Articular chondrocyte of knee joint (primary cell): Measurements from ENCODE around the gene GAS2L3. TPM values are rescaled to one million over a fixed set of nuclear protein-coding genes. Genes with fewer than 3 reads are reported as not detected.

ENCODE experiments used
- small RNA-seq: library from RNA; depleted of rRNA; stranded (forward); fragments of <200 nt; gene quantifications from one replicate; pipeline ENCODE3, GENCODE V24; 2012
- total RNA-seq: library from RNA; depleted of rRNA; stranded (reverse); fragments of >200 nt; gene quantifications from 2 replicates; pipeline ENCODE4 v1.2.3, GENCODE V29; 2012

Gene GAS2L3
- 24.2 and 29.2 TPM in 2 replicates for total RNA-seq

DNA sequence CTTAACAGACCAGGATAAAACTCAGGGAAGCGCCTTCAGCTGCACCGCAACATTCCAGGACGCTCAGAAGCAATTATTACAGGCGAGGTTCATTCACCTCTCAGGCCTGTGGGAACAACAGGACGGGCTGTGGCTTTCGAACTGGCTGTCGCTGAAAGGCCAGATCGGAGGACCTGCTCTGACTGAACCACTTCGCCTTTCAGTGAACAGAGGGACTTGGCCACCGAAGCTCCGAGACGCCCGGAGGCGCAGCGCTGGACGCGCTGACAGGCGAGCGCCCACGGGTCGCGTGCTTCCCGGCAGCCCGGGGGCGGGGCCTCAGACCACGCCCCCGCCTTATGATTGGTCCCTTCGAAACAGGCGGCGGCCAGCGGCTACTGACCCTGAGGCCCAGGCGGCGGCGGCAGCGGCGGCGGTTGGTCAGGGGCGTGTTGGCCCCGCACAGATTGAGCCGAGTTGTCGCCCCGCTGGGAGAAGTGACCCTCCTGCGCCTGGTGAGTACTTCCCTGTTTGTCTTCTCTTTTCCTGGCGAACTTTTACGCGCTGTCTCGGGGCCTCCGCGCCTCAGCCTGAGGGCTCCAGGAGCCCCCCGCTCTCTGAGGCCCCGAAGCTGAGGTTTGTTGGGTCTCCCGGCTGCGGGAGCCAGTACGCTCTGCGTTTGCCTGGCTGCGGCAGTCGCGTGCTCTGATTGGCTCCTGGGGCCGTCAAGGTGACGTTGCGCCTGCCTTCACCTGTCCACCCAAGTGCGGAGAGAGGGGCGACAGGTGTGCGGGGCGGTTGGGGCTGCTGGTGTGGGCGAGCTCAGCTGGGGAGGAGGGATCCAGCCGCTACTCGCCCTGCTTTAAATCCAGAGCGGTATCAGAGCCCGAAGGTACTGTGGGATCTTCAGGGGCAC is at the start of gene GAS2L3:
TSS of gene GAS2L3 (plus strand) at position 393 of the 895 bp plus-strand sequence. CDS start 21,221 bp downstream, outside the sequence.

Small RNAs within 50 kb of the gene (small RNA-seq; reads per million reads assigned to genes)
- not detected for gene AC010200.2

Other genes starting within 250 kb of the GAS2L3 start
- not detected in 2 replicates for gene SLC17A8, start 216.6 kb upstream of the GAS2L3 start, total RNA-seq
- not detected in 2 replicates for gene NR1H4, start 99.8 kb upstream of the GAS2L3 start, total RNA-seq
- gene ANO4, start 221.1 kb downstream of the GAS2L3 start, total RNA-seq, result 0.32 TPM in 1 of 2 replicates, not detected in the other